Activated CD4-positive, alpha-beta T cell treated with anti-CD3 and anti-CD28 coated beads, Interleukin-2, amount 50 U/mL, for 48 hours (primary cell): ENCODE data around the gene CA9.

Source experiments
- DNase-seq, 2 experiments: peaks; one replicate each; pipeline ENCODE4 v3.0.0-alpha.2; 2020

Gene CA9

DNA sequence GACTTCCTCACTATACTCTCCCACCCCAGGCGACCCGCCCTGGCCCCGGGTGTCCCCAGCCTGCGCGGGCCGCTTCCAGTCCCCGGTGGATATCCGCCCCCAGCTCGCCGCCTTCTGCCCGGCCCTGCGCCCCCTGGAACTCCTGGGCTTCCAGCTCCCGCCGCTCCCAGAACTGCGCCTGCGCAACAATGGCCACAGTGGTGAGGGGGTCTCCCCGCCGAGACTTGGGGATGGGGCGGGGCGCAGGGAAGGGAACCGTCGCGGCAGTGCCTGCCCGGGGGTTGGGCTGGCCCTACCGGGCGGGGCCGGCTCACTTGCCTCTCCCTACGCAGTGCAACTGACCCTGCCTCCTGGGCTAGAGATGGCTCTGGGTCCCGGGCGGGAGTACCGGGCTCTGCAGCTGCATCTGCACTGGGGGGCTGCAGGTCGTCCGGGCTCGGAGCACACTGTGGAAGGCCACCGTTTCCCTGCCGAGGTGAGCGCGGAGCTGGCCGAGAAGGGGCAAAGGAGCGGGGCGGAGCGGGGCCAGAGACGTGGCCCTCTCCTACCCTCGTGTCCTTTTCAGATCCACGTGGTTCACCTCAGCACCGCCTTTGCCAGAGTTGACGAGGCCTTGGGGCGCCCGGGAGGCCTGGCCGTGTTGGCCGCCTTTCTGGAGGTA is 2.1 kb downstream of the CA9 start:
- DNase-seq = peak; percentile 37 to 53

DNA sequence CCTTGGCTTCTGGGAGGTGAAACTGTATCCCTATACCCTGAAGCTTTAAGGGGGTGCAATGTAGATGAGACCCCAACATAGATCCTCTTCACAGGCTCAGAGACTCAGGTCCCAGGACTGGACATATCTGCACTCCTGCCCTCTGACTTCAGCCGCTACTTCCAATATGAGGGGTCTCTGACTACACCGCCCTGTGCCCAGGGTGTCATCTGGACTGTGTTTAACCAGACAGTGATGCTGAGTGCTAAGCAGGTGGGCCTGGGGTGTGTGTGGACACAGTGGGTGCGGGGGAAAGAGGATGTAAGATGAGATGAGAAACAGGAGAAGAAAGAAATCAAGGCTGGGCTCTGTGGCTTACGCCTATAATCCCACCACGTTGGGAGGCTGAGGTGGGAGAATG is 5.4 kb downstream of the CA9 start:
- DNase-seq = no peak

DNA sequence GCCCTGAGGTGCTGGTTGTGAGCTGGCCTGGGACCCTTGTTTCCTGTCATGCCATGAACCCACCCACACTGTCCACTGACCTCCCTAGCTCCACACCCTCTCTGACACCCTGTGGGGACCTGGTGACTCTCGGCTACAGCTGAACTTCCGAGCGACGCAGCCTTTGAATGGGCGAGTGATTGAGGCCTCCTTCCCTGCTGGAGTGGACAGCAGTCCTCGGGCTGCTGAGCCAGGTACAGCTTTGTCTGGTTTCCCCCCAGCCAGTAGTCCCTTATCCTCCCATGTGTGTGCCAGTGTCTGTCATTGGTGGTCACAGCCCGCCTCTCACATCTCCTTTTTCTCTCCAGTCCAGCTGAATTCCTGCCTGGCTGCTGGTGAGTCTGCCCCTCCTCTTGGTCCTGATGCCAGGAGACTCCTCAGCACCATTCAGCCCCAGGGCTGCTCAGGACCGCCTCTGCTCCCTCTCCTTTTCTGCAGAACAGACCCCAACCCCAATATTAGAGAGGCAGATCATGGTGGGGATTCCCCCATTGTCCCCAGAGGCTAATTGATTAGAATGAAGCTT is 6.1 kb downstream of the CA9 start:
- DNase-seq = no peak

DNA sequence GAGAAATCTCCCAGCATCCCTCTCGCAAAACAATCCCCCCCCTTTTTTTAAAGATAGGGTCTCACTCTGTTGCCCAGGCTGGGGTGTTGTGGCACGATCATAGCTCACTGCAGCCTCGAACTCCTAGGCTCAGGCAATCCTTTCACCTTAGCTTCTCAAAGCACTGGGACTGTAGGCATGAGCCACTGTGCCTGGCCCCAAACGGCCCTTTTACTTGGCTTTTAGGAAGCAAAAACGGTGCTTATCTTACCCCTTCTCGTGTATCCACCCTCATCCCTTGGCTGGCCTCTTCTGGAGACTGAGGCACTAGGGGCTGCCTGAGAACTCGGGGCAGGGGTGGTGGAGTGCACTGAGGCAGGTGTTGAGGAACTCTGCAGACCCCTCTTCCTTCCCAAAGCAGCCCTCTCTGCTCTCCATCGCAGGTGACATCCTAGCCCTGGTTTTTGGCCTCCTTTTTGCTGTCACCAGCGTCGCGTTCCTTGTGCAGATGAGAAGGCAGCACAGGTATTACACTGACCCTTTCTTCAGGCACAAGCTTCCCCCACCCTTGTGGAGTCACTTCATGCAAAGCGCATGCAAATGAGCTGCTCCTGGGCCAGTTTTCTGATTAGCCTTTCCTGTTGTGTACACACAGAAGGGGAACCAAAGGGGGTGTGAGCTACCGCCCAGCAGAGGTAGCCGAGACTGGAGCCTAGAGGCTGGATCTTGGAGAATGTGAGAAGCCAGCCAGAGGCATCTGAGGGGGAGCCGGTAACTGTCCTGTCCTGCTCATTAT is 6.8 kb downstream of the CA9 start:
- DNase-seq = no peak

DNA sequence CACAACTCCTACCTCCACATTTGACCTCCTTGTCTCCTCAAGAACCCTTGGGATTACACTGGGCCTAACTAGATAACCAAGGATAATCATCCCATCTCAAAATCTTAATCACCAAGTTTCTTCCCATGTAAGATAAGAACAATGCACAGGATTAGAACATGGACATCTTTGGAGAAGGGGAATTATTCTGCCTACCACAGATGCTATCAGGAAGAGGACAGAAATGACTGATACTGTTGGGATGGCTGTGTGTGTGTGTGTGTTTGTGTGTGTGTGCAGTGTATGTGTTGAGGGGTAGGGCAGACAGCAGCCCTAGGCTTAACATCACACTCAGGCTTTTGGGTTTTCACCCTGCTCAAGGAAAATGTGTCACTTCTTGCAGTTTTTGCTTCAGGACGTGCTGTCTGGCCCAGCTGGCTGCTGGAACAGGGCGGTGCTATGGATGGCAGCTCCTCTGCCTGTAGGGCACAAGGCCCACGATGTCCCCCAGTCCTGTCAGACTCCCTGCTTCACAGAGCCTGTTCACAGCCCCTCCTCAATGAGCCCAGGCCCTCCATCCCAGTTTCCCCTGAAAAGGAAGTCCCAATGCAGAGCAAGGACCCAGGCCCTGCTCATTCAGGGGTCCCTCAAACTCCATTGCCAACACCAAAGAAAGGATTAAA is 7.7 kb downstream of the CA9 start:
- DNase-seq = no peak

DNA sequence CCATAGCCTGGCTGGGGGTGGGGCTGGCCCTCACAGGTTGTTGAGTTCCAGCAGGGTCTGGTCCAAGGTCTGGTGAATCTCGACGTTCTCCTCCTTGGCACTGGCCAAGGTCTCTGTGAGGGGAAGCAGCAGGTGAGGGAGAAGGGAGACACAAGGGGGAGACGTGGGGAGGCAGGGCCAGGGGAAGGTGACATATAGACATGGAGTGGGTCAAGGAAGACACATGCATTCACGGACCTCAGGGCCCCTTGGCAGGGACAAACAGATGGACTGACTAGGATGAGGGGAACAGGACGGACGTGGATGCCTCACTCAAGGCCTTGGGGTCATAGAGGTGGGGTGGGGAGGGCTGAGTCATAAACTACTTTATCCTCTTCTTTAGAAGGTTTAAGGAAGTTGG is 8.3 kb downstream of the CA9 start:
- DNase-seq = no peak

DNA sequence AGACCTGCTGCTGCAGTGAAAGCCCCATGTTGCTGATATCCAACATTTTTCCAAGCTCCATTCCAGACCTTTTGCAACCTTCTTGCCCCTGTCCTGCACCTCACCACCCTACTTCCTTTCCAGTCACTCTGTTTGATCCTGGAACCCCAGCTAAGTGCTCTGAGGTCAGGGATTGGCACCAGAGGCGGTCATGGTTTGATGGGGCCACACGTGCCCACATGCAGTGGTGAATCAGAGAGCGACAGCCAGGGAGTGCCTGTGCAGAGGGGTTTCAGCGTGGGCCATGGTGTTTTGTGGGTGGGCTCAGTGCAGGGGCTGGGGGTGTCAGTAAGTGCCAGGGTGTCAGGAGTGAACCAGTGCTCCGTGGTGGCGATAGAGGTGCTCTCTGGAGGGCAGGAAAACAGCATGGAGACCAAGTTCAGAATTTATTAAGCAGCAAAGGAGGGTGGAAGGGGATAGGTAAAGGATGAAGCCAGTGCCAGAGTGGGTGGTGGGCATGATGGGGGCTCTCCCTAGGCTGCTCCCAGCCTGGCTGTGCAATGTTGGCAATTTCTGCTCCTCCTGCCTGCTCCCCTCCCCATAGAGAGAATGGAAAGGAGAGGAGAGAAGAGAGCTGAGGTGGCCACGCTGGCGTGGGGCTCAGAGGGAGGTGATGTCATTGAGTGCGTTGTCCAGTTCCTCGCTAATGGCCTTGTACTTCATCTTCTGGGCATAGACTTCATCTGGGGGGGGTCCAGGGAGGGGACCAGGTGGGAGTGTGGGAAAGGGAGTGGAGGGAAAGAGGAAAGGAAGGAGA is 9.0 kb downstream of the CA9 start:
- no peak for DNase-seq

DNA sequence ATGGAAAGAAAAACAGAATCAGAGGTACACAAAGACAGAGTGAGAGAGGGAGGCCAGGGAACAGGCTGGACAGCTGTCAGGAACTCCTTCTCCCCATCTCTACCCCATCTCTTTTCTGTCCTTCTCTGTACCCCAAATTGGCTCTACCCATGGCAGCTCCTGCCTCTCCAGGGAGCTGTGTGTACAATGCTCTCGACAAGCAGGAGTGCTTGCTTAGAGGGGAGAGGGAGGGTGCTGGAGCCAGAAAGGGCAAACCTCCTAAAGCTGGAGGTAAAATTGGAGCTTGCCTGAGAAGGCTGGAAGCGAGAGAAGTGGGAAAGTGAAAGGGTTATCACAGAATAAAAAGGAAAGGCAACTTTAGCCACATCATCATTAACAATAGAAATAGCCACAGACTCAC is 9.6 kb downstream of the CA9 start:
- no peak for DNase-seq

DNA sequence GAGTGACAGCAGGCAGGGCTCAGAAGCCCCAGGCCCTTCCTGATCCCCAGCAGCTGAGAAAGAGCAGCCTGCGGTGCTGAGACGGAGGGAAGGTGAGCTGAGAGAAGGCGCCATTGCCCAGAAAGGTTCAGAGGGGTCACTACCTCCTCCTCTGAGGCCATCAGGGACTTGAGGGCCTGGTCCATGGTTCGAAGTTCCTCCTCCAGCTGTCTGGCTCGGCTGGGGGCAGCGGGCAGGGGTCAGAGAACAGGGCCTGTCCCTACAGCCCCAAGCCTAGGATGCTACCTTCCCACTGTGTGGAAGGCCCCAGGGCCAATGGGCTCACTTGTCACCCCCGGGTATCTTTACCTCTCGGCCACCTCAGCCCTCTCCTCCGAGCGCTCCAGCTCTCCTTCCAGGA is 11.2 kb downstream of the CA9 start:
- no peak for DNase-seq

DNA sequence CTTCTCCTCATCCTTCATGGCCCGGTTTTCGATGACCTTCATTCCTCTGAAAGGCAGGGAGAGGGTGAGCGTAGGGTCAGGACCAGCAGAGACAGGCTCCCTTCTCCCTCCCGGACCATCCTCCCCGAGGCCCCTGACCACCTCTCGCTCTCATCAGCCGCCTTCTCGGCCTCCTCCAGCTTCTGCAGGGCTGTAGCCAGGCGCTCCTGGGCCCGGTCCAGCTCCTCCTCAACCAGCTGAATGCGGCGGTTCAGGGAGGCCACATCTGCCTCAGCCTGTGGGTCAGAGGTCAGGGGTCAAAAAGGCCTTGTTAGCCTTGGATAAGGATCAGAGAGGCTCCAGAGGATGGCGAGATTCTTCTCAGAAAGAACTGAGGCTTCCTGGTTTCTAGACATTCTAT is 11.8 kb downstream of the CA9 start:
- DNase-seq = no peak

DNA sequence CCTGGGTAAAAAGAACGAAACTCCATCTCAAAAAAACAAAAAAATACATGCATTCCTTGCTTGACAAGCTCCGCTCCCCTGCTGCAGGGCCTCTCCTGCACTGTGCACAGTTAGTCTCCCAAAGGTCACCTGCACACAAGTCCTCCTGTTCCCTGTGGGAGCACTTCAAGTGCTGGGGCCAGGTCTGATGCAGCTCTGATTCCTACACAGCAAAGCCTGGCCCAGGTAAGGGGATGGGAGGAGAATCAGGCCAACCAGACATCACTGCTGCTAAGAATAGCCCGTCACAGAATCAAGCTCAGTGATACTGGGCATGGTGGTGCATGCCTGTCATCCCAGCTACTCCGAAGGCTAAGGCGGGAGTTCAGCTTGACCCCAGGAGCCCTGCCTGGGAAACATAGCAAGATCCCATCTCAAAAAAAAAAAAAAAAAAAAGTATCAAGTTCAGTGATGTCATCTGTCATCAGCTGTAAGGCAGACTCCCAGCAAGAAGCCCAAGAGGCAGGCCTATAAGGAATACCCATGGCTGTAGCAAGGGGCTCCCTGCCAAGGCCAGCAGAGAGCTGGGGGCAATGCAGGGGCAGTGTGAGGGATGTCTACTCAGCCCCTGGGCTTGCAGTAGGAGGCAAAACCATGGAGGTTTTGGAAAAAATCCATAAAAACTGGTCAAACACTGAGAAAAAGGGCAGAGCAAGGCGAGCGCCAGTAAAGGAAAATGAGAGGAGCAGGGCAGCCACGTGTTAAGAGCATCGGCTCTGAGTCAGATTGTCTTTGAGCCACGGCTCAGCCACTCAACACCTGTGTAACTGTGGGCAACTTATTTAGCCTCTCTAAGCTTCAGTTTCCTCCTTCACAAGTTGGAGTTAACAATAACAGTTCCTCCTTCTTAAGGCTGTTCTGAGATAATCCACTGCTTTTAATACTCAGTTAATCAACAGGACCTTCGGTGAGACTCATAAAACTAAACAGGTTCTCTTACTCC is 12.8 kb downstream of the CA9 start:
- DNase-seq = no peak

DNA sequence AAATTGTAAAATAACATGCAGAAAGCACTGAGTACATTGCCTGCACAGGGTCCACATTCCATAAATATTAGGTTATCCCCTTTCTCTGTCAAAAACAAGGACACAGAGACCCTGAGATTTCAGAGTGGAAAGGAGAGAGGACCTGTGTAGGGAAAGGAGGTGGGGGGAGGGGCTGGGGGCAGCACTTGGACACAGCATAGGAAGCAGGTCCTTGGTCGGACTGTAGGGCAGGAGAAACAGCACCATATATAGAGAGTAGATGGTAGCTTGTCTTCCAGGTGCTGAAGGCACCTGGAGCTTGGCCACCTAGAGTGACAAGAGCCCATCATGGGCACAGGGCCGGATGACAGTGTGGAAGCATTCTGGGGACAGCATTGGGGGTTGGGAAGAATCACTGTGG is 13.6 kb downstream of the CA9 start:
- no peak for DNase-seq

DNA sequence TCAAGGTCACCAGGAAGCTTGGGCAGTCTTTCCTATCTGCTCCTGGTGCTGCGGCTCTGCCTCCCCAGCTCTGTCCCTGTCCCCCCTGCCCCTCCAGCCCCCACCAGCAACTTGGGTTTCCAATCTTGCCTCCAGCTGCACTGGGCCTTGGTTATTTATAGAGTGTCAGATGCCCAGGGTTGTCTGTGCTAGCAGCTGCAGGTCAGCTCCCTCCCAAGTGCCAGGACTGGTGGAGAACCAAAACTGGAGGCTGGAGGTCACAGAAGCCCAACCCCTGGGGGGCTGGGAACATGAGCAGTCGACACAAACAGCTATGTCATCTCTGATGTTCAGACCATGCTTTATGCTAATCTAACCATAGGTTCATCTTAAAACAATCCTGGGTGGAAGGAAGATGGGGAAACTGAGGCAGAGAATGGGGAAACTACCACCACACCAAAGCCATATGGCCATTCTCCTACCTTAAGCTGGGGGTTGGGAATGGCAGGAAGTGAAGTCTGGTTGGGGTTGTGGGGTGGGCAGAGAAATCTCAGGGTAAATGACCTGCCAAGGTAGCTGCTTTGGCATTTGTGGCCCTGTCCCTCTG is 14.3 kb downstream of the CA9 start:
- no peak for DNase-seq

DNA sequence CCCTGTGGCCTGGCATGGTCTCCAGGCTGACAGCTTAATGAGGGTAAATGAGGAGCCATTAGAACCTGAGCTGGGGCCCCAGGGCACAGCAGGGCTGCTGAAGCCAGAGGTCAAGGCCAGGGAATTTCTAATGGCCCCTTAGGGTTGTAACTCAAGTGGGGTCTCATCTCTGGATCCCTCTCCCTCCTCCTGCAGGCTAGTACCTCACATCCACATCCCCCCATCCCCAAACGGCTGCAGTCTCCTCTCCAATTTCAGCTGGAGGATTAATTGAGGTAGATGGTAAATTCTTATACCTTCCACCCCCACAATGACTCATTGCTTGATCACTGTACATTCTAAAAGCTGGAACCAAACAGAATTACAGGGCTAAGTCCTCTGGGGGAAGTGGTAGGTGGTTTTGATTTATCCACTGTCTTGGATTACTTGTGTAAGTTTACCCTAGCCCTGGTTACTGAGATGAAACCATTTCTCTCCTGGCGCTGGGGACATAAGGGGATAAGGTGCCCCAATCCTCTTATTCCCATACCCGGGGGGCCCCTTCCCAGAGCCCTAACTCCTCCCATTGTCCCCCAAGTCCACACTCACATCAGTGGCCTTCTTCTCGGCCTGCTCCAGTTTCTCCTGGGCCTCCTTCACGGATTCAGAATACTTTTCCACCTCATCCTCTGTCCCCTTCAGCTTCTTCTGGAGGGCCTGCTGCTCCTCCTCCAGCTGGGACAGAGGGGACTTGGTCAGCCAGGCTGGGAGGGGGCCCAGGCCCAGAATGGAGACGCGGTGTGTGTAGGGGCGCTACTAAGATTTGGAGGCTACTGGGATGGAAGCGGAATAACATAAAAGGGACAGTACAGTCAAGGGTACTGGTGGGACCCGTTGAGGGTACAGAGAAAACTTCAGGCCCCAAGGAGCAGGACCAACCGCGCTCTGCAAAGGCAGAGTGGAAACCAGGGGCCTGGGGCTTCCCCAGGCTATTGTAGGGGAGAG is 15.1 kb downstream of the CA9 start:
- DNase-seq = peak in 1 of 2 experiments; percentile 16

DNA sequence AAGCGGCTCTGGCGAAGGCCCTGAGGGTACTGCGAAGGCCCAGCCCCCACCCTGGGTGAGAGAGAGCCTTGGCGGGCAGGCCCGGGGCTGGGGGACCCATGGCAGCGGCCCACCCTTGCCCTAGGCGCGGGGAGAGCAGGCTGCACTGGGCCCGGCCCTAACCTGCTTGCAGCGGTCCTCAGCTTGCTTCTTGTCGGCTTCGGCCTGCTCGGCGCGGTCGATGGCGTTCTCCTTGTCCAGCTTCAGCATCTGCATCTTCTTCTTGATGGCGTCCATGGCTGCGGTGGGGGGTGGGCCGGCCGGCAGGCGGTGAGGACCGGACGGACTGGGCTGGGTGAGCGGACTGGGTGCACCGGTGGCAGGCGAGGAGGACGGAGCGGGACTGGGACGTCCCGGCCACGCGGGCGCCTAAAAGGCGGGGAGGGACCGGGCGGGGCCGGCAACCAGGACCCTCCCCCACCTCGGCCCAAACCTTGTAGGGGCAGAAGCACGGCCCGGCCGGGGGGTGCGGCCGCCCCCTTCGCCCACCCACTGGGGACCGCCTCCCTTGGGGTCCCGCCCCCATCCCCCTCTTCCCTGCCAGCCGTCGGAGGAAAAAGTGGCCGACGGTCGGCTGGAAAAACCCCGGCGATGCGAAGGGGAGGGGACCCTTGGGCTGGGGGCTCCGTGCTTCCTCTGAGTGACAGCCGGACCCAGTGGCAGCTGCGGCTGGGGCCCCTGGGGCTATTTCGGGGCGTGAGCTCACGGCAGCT is 16.0 kb downstream of the CA9 start, which contains the start of gene TPM2:
Gene TPM2, minus strand, starts transcription at position 384 of the 752 bp plus-strand sequence. Its CDS starts 108 bp downstream, at position 276.
- no peak for DNase-seq

DNA sequence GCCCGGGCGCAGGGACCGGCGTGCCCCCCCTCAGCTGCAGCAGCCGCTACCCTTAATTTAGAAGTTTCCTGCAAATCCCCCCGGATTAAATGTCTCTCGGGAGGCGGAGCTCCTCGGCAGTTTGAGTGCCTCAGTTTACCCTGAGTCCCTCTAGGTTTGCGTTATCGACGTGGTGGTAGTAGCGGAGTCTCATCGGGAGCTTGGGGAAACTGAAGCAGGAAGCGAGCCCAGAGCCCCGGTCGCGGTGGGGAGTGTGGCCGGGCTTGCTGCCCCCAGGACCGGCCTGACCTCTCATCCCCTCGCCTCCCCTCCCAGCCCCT is 16.5 kb downstream of the CA9 start:
- no peak for DNase-seq

DNA sequence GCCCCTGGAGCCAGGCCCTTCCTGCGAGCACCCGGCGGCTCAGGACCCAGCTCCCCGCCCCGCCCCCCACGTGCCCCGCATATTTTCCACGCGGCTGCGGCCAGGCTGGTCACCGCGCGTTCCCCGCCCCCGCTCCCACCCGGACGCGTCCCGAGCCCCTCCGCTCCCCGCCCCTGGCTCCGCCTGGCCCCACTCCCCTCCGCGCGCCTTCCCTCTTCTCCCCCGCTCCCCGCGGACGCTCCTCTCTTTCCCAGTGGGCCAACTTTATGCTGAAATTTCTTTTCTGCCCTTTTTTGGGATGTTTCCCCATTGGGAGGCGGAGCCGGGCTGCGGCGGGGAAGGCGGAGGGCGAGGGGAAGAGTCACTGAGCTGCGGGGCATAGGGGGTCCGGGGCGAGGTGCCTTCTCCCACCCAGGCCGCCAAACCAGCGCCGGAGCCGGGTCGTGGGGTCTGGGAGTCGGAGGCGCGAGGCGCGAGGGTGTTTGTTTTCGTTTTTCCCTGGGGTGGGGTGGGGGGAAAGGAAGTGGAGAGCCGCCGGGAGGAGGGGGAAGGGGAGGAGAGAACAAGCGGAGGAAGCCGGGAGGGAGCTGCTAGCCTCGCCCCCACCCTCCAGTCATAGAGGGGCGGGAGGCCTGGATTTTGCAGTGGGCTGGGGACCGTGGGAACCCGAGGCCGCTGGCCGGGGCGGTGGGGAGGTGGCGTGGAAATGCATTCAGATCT is 17.0 kb downstream of the CA9 start:
- DNase-seq = peak; percentile 50 to 52

DNA sequence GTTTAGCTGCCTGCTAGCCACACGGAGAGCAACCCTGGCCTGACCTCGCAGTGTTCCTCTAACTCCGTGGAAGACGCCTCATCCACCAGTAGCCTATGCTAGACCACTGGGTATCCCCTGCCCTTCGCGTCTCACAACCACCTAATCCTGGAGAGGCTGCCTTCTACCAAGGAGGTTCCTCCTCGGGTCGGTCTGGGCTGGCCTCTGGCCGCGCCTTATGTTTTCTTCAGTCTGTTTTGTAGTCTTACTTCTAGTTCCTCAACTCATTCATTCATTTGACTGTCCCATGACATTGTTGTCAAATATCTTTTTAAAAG is 17.6 kb downstream of the CA9 start:
- no peak for DNase-seq
